Measurements from ENCODE around the gene RGS11. TPM values are rescaled to one million over a fixed set of nuclear protein-coding genes. Genes with fewer than 3 reads are reported as not detected.

The RGS11 gene
- total and polyA plus RNA-seq, 2 donors, result 2.4 to 6.9 TPM

DNA sequence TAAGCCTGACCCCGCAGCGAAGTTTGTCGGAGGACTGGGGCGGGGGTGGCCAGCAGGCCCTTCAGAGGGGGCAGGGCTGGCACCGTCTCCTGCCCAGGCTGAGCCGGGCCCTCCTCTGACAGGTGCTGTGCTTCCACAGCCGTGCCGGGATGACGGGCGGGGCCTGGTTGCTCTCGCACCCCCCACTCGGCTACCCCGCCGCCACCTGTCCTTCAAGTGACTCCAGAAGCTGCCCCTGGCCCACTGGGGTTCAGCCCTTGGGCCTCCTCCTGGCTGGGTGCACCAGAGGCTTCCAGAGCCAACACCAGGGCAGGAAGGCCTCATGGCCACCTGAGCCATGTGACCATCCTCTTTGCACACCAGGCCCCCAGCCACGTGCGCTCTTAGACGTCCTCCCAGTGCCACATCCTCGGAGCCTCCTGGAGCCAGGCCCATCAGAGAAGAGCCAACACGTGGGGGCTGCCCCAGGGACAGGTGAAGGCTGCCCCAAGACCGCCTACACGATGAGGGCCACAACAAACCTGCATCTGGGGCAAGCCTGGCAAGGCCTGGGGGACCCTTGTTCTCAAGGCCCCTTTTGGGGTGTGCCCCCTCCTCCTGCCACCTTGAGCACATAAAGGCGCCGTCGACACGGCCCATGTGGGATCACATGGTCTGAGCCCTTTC, 14.4 kb upstream of the RGS11 start:
- Histone ChIP-seq H3K36me3 (ENCODE audit: insufficient read depth) (peaks cover 9% of the 10 kb centered on the region), H3K27ac (ENCODE audit: low read depth) (no peak overlapping the region), H3K4me1 (ENCODE audit: insufficient read depth) (no peaks in the 10 kb centered on the region), H3K4me3 (ENCODE audit: low read depth, low read length) (no peak overlapping the region)
- 89% methylated on average over 25 of the region's 25 CpGs for WGBS
- DNase-seq (ENCODE audit: extremely low spot score), result no peak

DNA sequence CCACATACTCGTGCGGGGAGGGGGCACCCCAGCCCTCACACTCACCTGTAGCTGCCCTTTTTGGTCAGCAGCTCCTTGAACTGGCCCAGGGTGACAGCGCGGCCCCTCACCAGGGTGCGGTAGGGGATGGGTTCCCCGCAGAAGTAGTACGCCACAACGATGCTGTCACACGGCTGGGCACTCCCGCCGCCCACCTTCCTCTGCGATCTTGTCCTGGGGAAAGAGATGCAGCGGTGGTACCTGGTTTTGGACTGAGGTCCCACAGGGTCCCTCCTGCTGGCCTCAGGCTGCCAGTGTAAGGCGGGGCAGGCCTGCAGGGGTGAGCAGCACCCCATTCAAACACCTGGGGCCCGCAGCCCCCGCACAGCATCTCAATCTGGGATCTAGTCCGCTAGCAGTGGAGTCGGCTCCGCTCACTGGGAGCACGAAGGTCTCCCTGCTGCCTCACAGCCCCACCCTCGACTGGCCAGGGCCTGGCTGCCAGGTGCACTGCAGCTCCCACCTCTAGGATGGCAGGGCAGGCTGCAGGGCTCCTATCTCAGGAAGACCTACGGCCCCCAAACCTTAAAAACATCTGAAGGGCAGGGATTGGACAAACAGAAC, 13.8 kb upstream of the RGS11 start:
- H3K36me3 ChIP-seq (ENCODE audit: insufficient read depth), result peaks cover 9% of the 10 kb centered on the region
- no peaks in the 10 kb centered on the region for H3K4me1 ChIP-seq (ENCODE audit: insufficient read depth)
- DNase-seq (ENCODE audit: extremely low spot score), result no peak
- no peak overlapping the region for H3K27ac ChIP-seq (ENCODE audit: low read depth)
- 94% methylated on average over 22 of the region's 22 CpGs for WGBS
- no peak overlapping the region for H3K4me3 ChIP-seq (ENCODE audit: low read depth, low read length)

DNA sequence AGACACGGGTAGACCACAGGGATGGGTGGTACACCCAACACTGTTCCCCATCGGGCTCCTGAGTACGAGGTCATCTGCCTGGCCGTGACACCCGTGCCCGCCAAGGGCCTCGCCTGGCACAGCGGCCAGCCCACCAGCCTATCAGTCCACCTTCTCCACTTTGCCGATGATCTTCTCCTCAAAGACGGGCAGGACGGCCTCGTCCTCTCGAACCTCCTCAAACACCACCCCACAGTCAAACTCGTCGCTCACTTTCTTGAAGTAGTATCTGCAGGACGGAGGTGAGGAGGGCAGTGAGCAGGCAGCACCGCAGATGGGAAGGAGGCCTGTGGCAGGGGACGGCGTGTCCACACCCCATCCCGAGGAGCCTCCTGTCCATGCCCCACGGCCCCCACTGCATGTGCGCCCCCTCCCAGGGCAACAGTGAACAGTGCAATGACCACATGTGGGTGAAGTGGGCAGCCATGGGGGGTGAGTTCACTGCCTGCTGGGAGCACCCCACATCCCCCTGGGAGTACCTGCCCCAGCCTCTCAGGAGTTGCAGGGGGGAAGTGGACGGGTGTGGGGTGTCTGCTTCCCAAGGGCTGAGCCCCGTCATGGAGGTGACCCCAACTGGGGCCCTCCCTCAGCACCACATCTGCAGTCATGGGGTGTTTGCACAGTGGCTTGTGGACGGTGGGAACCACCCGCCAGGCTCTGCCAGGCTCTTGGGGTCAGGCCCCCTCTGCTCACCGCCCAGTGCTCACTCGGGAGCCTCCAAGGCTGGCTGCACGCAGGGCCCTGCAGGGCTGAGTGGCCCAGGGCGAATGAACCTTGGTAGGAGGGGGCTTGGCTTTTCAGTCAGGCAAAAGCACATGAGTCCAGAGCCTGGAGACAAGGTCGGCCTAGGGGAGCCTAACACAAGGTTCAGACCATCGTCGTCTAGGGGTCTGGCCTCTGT, 12.5 kb upstream of the RGS11 start:
- 94% methylated on average over 33 of the region's 33 CpGs for WGBS
- H3K4me3 ChIP-seq (ENCODE audit: low read depth, low read length), result no peak overlapping the region
- no peak for DNase-seq (ENCODE audit: extremely low spot score)
- no peak overlapping the region for H3K27ac ChIP-seq (ENCODE audit: low read depth)
- no peaks in the 10 kb centered on the region for H3K4me1 ChIP-seq (ENCODE audit: insufficient read depth)
- H3K36me3 ChIP-seq (ENCODE audit: insufficient read depth), result peaks cover 7% of the 10 kb centered on the region

DNA sequence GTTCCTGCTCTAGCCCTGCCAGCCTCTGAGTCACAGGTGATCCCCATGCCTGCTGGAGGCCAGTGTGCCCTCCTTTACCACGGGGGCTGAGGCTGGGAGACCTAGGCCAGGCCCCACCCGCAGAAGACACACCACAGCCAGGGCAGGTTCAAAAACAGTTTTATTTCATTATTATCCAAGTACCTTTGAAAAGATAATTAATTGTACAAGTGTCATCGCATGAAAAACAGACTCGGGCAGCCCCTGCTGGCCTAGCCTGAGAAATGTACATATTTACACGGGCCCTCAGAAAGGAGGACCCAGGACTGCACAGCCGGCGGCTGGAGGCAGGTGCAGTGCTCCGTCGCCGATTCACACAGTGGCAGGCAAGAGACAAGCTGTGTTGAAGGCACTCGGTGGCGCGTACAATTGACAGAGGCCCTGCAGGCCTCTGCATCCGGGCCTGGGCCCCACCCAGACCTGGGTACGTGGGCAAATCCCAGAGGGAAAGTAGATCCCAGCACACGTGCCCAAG, 11.6 kb upstream of the RGS11 start:
- WGBS, result 83% methylated on average over 16 of the region's 16 CpGs
- no peak for DNase-seq (ENCODE audit: extremely low spot score)
- Histone ChIP-seq H3K27ac (ENCODE audit: low read depth) (no peak overlapping the region), H3K36me3 (ENCODE audit: insufficient read depth) (peaks cover 7% of the 10 kb centered on the region), H3K4me3 (ENCODE audit: low read depth, low read length) (no peak overlapping the region), H3K4me1 (ENCODE audit: insufficient read depth) (no peaks in the 10 kb centered on the region)

DNA sequence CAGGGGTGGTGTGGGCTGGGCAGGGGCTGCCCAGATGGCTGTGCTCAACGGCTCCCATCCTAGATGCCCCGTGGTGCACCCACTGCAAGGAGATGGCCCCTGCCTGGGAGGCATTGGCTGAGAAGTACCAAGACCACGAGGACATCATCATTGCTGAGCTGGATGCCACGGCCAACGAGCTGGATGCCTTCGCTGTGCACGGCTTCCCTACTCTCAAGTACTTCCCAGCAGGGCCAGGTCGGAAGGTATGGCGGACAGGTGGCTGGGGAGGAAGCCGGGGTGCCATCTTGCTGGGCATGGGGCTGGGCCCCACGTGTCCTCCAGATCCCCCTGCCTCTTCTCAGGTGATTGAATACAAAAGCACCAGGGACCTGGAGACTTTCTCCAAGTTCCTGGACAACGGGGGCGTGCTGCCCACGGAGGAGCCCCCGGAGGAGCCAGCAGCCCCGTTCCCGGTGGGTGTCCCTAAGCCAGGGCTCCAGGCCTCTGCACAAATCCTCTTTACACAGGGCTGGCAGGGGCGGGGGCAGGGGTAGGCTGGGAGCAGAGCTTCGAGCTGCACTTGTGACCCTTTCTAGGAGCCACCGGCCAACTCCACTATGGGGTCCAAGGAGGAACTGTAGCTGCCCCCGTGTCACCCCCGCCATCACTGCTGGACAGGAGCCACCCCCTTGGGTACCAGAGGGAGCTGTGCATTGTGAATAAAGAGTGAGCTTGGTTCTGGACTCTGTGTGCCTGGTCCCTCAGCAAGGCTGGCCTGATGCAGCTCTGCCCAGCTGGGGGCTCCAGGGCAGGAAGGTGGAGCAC, 10.9 kb upstream of the RGS11 start:
- DNase-seq (ENCODE audit: extremely low spot score), result no peak
- no peak overlapping the region for H3K27ac ChIP-seq (ENCODE audit: low read depth)
- WGBS, result 94% methylated on average over 22 of the region's 22 CpGs
- peaks cover 7% of the 10 kb centered on the region for H3K36me3 ChIP-seq (ENCODE audit: insufficient read depth)
- H3K4me3 ChIP-seq (ENCODE audit: low read depth, low read length), result no peak overlapping the region
- no peaks in the 10 kb centered on the region for H3K4me1 ChIP-seq (ENCODE audit: insufficient read depth)

DNA sequence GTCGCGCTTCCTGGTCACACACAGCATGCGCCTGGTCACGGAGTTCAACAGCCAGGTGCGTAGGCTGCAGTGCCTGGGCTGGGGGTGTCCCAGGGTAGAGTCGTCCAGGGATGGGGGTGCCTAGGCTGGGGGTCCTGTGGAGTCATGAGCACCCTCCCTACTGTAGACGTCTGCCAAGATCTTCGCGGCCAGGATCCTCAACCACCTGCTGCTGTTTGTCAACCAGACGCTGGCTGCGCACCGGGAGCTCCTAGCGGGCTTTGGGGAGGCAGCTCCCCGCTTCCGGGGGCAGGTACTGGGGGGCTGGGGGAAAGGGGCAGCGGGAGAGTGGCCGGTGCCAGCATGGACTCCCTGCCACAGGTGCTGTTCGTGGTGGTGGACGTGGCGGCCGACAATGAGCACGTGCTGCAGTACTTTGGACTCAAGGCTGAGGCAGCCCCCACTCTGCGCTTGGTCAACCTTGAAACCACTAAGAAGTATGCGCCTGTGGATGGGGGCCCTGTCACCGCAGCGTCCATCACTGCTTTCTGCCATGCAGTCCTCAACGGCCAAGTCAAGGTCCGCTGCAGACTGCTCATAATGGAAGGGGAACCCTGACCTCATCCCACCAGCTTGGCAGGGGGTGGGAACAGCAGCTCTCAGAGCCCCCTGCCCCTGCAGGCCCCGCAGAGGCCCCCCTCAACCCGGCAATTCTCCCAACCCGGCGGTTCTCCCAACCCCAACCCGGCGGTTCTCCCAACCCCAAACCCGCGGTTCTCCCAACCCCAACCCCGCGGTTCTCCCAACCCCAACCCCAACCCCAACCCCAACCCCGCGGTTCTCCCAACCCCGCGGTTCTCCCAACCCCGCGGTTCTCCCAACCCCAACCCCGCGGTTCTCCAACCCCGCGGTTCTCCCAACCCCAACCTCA, 9.7 kb upstream of the RGS11 start:
- H3K4me3 ChIP-seq (ENCODE audit: low read depth, low read length), result no peak overlapping the region
- 93% methylated on average over 48 of the region's 48 CpGs for WGBS
- H3K27ac ChIP-seq (ENCODE audit: low read depth), result no peak overlapping the region
- no peaks in the 10 kb centered on the region for H3K4me1 ChIP-seq (ENCODE audit: insufficient read depth)
- peaks cover 7% of the 10 kb centered on the region for H3K36me3 ChIP-seq (ENCODE audit: insufficient read depth)
- no peak for DNase-seq (ENCODE audit: extremely low spot score)

DNA sequence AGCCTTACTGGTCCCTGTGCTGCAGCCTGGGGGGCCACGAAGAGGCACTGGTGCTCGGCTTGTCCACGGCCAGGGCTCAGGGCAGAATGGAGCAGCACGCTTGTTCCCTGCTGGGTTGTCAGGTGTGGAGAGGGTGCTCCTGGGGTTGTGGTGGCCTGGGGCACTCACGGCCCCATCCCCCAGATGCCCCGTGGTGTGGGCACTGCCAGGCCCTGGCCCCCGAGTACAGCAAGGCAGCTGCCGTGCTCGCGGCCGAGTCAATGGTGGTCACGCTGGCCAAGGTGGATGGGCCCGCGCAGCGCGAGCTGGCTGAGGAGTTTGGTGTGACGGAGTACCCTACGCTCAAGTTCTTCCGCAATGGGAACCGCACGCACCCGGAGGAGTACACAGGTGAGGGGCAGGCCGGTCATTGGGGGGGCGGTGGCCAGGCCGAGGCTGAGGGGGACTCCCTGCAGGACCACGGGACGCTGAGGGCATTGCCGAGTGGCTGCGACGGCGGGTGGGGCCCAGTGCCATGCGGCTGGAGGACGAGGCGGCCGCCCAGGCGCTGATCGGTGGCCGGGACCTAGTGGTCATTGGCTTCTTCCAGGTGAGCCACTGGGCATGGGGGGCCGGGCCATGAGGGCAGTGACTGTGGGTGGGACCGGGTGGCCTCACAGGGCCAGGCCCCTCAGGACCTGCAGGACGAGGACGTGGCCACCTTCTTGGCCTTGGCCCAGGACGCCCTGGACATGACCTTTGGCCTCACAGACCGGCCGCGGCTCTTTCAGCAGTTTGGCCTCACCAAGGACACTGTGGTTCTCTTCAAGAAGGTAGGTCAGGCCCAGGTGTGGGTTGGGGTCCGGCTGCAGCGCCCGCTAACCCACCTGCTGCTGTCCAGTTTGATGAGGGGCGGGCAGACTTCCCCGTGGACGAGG, 8.7 kb upstream of the RGS11 start:
- Histone ChIP-seq H3K27ac (ENCODE audit: low read depth) (no peak overlapping the region), H3K4me3 (ENCODE audit: low read depth, low read length) (no peak overlapping the region), H3K4me1 (ENCODE audit: insufficient read depth) (no peaks in the 10 kb centered on the region), H3K36me3 (ENCODE audit: insufficient read depth) (peaks cover 7% of the 10 kb centered on the region)
- no peak for DNase-seq (ENCODE audit: extremely low spot score)
- WGBS, result 90% methylated on average over 52 of the region's 52 CpGs

DNA sequence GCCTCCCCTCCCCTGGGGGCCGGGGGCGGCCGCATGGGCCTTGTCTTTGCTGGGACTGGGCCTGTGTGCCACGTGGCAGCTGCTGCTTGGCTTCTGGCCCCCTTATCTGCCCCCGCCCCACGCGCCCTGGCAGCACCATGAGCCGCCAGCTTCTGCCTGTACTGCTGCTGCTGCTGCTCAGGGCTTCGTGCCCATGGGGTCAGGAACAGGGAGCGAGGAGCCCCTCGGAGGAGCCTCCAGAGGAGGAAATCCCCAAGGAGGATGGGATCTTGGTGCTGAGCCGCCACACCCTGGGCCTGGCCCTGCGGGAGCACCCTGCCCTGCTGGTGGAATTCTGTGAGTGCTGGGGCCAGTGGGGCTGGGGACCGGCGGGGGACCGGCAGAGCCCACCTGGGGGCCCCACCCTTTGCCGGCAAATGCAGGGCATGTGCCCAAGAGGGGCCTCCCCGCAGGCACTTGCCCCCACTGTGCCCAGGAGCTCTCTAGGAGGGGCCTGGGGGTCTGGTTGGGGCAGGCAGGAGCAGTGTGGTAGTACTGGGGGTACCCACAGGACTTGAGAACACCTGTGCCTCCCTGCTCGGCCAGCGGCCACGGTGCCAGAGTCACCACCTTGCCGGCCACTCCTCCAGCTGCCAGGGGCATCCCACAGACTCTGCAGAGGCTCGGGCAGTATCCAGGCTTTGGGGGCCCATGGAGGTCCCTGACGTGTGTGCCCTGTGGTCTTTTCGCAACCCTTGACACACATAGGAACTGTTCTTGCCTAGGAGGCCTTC, 7.5 kb upstream of the RGS11 start, which contains the start of gene PDIA2:
PDIA2 (plus strand) TSS at position 132 of the 773 bp plus-strand sequence; CDS start at position 138, 6 bp downstream.
- Histone ChIP-seq H3K36me3 (ENCODE audit: insufficient read depth) (peaks cover 4% of the 10 kb centered on the region), H3K4me3 (ENCODE audit: low read depth, low read length) (no peak within 1 kb of the TSS), H3K27ac (ENCODE audit: low read depth) (no peak within 1 kb of the TSS), H3K4me1 (ENCODE audit: insufficient read depth) (no peaks in the 10 kb centered on the region)
- 72% methylated on average over 25 of the region's 25 CpGs for WGBS
- no peak for DNase-seq (ENCODE audit: extremely low spot score)

DNA sequence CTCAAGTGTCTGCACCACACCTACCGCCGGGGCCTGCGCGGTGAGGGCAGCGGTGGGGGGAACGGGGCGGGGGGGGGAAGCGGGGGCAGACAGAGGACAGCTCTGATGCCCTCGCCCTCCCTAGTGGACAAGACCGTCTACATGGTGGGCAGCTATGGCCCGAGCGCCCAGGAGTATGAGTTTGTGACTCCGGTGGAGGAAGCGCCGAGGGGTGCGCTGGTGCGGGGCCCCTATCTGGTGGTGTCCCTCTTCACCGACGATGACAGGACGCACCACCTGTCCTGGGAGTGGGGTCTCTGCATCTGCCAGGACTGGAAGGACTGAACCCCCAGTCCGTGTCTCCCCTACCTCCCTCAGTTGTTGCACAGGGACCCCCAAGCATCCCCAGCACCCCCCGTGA, 6.7 kb upstream of the RGS11 start:
- Histone ChIP-seq H3K4me3 (ENCODE audit: low read depth, low read length) (no peak overlapping the region), H3K27ac (ENCODE audit: low read depth) (no peak overlapping the region), H3K4me1 (ENCODE audit: insufficient read depth) (no peaks in the 10 kb centered on the region), H3K36me3 (ENCODE audit: insufficient read depth) (no peaks in the 10 kb centered on the region)
- no peak for DNase-seq (ENCODE audit: extremely low spot score)
- 80% methylated on average over 22 of the region's 22 CpGs for WGBS

DNA sequence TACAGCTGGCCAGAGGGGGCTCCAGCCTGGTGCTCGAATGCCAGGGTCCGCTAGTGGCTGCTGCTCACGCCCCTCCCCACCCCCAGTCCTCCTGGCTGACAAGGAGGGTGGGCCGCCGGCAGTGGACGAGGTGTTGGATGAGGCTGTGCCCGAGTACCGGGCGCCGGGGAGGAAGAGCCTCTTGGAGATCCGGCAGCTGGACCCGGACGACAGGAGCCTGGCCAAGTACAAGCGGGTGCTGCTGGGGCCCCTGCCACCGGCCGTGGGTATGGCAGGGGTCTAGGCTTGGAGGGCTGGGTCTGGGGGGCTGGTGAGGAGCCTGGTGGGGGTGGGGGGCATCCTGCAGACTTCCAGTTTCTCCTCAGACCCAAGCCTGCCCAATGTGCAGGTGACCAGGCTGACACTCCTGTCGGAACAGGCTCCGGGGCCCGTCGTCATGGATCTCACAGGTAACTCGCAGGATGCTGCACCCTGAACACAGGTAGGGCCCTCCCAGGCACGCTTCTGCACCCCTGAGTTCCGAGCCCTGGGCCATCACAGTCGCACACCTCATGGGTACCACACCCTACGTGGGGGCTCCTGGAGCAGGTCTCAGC, 6.0 kb upstream of the RGS11 start:
- DNase-seq (ENCODE audit: extremely low spot score), result no peak
- Histone ChIP-seq H3K4me3 (ENCODE audit: low read depth, low read length) (no peak overlapping the region), H3K36me3 (ENCODE audit: insufficient read depth) (no peaks in the 10 kb centered on the region), H3K27ac (ENCODE audit: low read depth) (no peak overlapping the region), H3K4me1 (ENCODE audit: insufficient read depth) (no peaks in the 10 kb centered on the region)
- 47% methylated on average over 25 of the region's 25 CpGs for WGBS

Measured in urinary bladder (tissue), 4 donors.